HG03558 (cell line): ENCODE data around the gene ADAP1.

Source experiments
- ATAC-seq: cut with Tn5 transposase; IDR thresholded peaks from one replicate; pipeline ENCODE4 v1.9.1; 2021; ENCODE audit warnings: moderate number of reproducible peaks; ENCODE audit not compliant: unreplicated experiment; ENCODE audit errors: extremely low read depth

The ADAP1 gene

DNA sequence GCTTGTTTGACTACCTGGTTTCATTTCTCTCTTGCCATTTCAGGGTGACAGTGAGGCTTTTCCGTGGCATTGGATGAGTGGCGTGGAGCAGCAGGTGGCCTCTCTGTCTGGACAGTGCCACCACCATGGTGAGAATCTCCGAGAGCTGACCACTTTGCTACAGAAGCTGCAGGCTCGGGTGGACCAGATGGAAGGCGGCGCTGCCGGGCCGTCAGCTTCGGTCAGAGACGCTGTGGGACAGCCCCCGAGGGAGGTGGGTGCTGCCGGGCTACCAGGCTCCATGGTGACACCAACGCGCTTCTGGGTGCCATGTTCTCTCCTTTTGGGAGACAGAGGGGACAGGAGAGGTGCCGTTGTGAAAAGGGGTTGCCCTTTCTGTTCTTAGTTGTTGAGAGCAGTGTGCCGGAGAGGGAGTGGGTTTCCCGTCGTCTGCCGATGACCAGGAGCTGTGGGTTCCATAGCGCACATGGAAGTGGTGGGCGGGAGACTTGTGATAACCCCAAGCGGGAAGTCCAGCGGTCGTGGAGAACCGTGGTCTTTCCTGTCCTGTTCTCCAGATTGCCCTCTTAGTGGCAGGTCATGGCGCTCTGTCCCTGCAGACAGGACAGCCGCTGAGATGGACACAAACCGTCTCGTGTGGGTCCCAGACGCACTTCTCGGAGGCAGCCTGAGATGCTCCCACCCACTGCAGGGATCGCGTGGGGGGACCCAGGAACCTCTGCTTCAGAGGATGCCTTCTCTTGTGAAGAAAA is 100.9 kb downstream of the ADAP1 start:
- ATAC-seq, result no peak

DNA sequence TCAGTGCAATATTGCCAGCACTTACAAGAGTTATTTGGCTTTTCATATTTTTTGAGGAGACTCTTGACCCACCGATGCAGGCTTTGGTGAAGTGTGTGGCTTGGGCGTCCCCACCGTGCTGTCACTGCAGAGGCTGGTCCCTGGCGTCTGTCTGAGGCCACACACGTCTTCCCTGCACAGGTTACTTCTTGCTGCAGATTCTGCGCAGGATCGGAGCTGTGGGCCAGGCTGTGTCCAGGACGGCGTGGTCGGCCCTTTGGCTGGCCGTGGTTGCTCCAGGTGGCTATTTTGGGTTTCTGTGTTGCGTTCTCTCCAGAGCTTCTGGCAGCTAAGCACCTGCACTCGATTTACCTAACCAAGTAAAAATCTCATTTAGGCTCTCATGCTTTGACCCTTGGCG is 103.3 kb downstream of the ADAP1 start:
- ATAC-seq, result no peak

DNA sequence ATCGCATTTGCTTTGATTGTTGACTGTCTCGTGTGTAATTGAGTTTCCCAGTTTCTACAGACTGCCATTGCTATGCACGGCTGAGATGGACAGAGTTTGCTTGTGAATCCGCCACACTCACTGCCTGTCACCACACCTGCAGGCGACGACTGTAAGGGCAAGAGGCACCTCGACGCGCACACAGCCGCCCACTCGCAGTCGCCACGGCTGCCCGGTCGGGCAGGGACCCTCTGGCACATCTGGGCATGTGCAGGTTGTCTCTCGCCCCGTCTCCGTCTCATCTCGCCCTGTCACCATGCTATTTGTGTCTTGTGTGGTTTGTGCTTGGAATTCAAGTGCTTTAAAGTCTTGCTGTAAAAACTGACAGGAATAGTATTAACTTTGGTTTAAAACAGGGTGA is 104.7 kb downstream of the ADAP1 start:
- no peak for ATAC-seq

DNA sequence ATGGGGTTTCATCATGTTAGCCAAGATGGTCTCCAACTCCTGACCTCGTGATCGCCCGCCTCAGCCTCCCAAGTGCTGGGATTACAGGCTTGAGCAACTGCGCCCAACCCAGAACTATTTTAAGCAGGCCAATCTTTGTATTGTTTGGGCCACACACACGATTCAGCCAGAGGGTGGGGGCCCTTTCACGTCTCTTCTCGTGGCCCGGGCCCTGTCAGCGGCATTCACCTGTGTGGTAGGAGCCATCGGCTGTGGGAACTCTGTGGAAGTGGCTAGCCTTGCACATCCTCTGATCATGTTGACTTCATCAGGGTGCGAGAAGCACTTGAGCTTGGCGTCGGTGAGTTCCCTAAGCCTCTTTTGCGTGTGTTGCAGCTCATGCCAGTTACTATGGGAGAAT is 105.3 kb downstream of the ADAP1 start:
- ATAC-seq, result no peak
